GM12878 (cell line): ENCODE results near the gene RABL3. TPM values are rescaled to one million over a fixed set of nuclear protein-coding genes. Genes with fewer than 3 reads are reported as not detected.

Source experiments
- ATAC-seq: fragments of 200-7000 bp; cut with Tn5 transposase; 3 replicates; pipeline ENCODE4 v1.9.1; 2020; ENCODE audit warnings: mild to moderate bottlenecking, moderate library complexity
- BruUV-seq: library from RNA; stranded (reverse); fragments of 400-500 nt; replicated peaks from 2 replicates; lab custom pipeline; 2021; lab: Mats Ljungman, UMichigan
- CTCF ChIA-PET: fragments of 300-600 bp; sonication (Branson Sonifier 250); formaldehyde crosslinking; extraction: SDS; loops from one replicate; lab custom pipeline; 2021; ENCODE audit warnings: inconsistent platforms; lab: Yijun Ruan, JAX
- POLR2A ChIA-PET: fragments of 350-600 bp; formaldehyde crosslinking; extraction: SDS; loops from one replicate; lab custom pipeline; 2021; ENCODE audit warnings: inconsistent platforms; lab: Charles Lee
- RAD21 ChIA-PET: fragments of 300-600 bp; sonication (Branson Sonifier 250); formaldehyde crosslinking; loops from one replicate; lab custom pipeline; 2023; ENCODE audit warnings: antibody characterized with exemption; ENCODE audit not compliant: unreplicated experiment; lab: Charles Lee
- SMC1A ChIA-PET: fragments of 300-600 bp; sonication (Branson Sonifier 250); formaldehyde crosslinking; loops from one replicate; lab custom pipeline; 2023; ENCODE audit not compliant: unreplicated experiment, uncharacterized antibody; lab: Charles Lee
- DNase-seq: peaks from one replicate; pipeline ENCODE4 v3.0.0-alpha.2; 2011; ENCODE audit warnings: low read depth, low spot score
- FAIRE-seq: peaks from 3 replicates; lab custom pipeline; 2011; peaks lifted over from hg19 to GRCh38; lab: Jason Lieb, UNC
- H2AFZ ChIP-seq: 2 replicates; pipeline ENCODE4 v1.6.0; 2011; ENCODE audit warnings: low read depth, low read length, control low read depth; ENCODE audit not compliant: control insufficient read depth
- H3K27ac ChIP-seq: 2 replicates; pipeline ENCODE4 v1.5.1; 2011; ENCODE audit warnings: control low read depth; ENCODE audit not compliant: control insufficient read depth, insufficient read depth
- H3K27me3 ChIP-seq, 2 experiments: replicated peaks in 1 of 2; 2 replicates each; pipeline versions ENCODE4 v1.6.0 to v1.6.1; 2011; ENCODE audit warnings: low read length in 1 of 2; ENCODE audit not compliant: control insufficient read depth in 2 of 2, insufficient read depth in 2 of 2
- H3K36me3 ChIP-seq, 2 experiments: 2 replicates each; pipeline ENCODE4 v1.5.1; 2011; ENCODE audit warnings: low read length in 1 of 2; ENCODE audit not compliant: control insufficient read depth in 2 of 2, insufficient read depth in 2 of 2
- H3K4me1 ChIP-seq: 2 replicates; pipeline ENCODE4 v1.6.1; 2011; ENCODE audit warnings: mild to moderate bottlenecking, low read length, moderate library complexity, mixed read lengths; ENCODE audit not compliant: control insufficient read depth, insufficient read depth
- H3K4me2 ChIP-seq: 2 replicates; pipeline ENCODE4 v1.6.0; 2011; ENCODE audit warnings: control low read depth; ENCODE audit not compliant: control insufficient read depth, insufficient read depth
- H3K4me3 ChIP-seq: fragments of 200-600 bp; sonication (generic); 2 replicates; pipeline ENCODE4 v1.5.1; 2016
- H3K79me2 ChIP-seq: 2 replicates; pipeline ENCODE4 v1.6.0; 2011; ENCODE audit warnings: low read length; ENCODE audit not compliant: control insufficient read depth, insufficient read depth
- H3K9ac ChIP-seq: 2 replicates; pipeline ENCODE4 v1.8.0; 2011; ENCODE audit warnings: low read length, control low read depth, mixed read lengths; ENCODE audit not compliant: control insufficient read depth, insufficient read depth
- H3K9me3 ChIP-seq: replicated peaks from 3 replicates; pipeline ENCODE4 v1.5.1; 2011; ENCODE audit warnings: mild to moderate bottlenecking, low read length; ENCODE audit not compliant: control insufficient read depth, insufficient read depth
- H4K20me1 ChIP-seq: 2 replicates; pipeline ENCODE4 v1.6.0; 2011; ENCODE audit not compliant: control insufficient read depth, insufficient read depth
- ATF7 ChIP-seq: fragments of 450-650 bp; IDR thresholded peaks from 2 replicates; pipeline ENCODE4 v1.6.1; 2016; ENCODE audit warnings: low read depth, mild to moderate bottlenecking
- BACH1 ChIP-seq: fragments of 450-650 bp; IDR thresholded peaks from 2 replicates; pipeline ENCODE4 v1.6.1; 2017; ENCODE audit warnings: mild to moderate bottlenecking, borderline replicate concordance
- CUX1 ChIP-seq: IDR thresholded peaks from 2 replicates; pipeline ENCODE4 v1.6.1; 2012; ENCODE audit warnings: improper control_type of control experiment, low read depth, low read length; ENCODE audit not compliant: insufficient replicate concordance
- ESRRA ChIP-seq: IDR thresholded peaks from 2 replicates; pipeline ENCODE4 v1.6.1; 2012; ENCODE audit warnings: mild to moderate bottlenecking, low read length, improper control_type of control experiment
- EZH2 ChIP-seq: IDR thresholded peaks from 2 replicates; pipeline ENCODE4 v1.6.1; 2012; ENCODE audit warnings: low read depth, mild to moderate bottlenecking, control low read depth, inconsistent platforms, low read length, borderline replicate concordance; ENCODE audit not compliant: control insufficient read depth
- FOXM1 ChIP-seq: IDR thresholded peaks from 2 replicates; pipeline ENCODE4 v1.6.1; 2012; ENCODE audit warnings: low read depth, mild to moderate bottlenecking, inconsistent platforms, low read length, moderate library complexity
- IRF3 ChIP-seq: fragments of 450-650 bp; IDR thresholded peaks from 2 replicates; pipeline ENCODE4 v1.6.1; 2014; ENCODE audit warnings: mild to moderate bottlenecking
- MYB ChIP-seq: fragments of 150-350 bp; IDR thresholded peaks from 2 replicates; pipeline ENCODE4 v1.6.1; 2014; ENCODE audit warnings: mild to moderate bottlenecking, low read depth, low read length, borderline replicate concordance
- POU2F2 ChIP-seq: IDR thresholded peaks from 3 replicates; pipeline ENCODE4 v1.6.1; 2011; ENCODE audit warnings: low read depth, mild to moderate bottlenecking, low read length, borderline replicate concordance
- PRDM15 ChIP-seq: fragments of 450-650 bp; formaldehyde crosslinking; IDR thresholded peaks from 2 replicates; pipeline ENCODE4 v1.4.0; 2020; ENCODE audit warnings: mild to moderate bottlenecking, moderate library complexity
- RAD51 ChIP-seq: fragments of 450-650 bp; IDR thresholded peaks from 2 replicates; pipeline ENCODE4 v1.6.1; 2016; ENCODE audit warnings: moderate library complexity, mild to moderate bottlenecking, inconsistent platforms
- ZNF217 ChIP-seq: fragments of 450-650 bp; IDR thresholded peaks from 2 replicates; pipeline ENCODE4 v1.6.1; 2017; ENCODE audit warnings: antibody characterized with exemption, mild to moderate bottlenecking
- ZSCAN29 ChIP-seq: fragments of 450-650 bp; IDR thresholded peaks from 2 replicates; pipeline ENCODE4 v1.6.1; 2017; ENCODE audit warnings: mild to moderate bottlenecking, moderate library complexity
- WGBS: methylation state at CpG from one replicate; pipeline ENCODE4 v1.1.6; 2016; ENCODE audit warnings: low lambda C conversion rate; ENCODE audit not compliant: insufficient replicate concordance, insufficient coverage; ENCODE audit errors: missing lambda C conversion rate; 5-methylcytosine and 5-hydroxymethylcytosine counted together
- in situ Hi-C: fragments of 300-500 bp; cut with MboI; formaldehyde crosslinking; loops from 9 replicates; pipeline ENCODE4 v1.14.3; 2018; ENCODE audit warnings: mixed read lengths
- intact Hi-C: fragments of 100-400 bp; cut with micrococcal nuclease; formaldehyde crosslinking; loops from one replicate; pipeline ENCODE4 v1.14.2; 2022; ENCODE audit not compliant: unreplicated experiment
- polyA plus RNA-seq, 11 experiments: library from polyadenylated mRNA; depleted of rRNA in 4 of 11; unstranded in 6 of 11; stranded (reverse) in 5 of 11; fragments of >200 nt; fragmentation: Nextera tagmentation in 4 of 11; fragmentation: Illumina TruSeq in 1 of 11; extraction: Ambion mirVana in 4 of 11; extraction: Trizol in 1 of 11; gene quantifications; 1 replicate in 1 of 11; 2 replicates in 10 of 11; pipeline versions ENCODE4 v1.2.1 to v1.2.3, GENCODE V29; 2011 to 2016; ENCODE audit warnings: inconsistent platforms in 2 of 11, missing spikeins in 2 of 11, low read depth in 1 of 11
- total RNA-seq, 4 experiments: library from RNA; depleted of rRNA in 3 of 4; stranded (reverse); fragments of >200 nt in 3 of 4; fragmentation: Illumina TruSeq in 1 of 4; extraction: Trizol in 1 of 4; gene quantifications; 2 replicates each; pipeline versions ENCODE4 v1.2.1 to v1.2.3, GENCODE V29; 2013 to 2021

Gene RABL3
- total and polyA plus RNA-seq, 10 of the 15 experiments (the other 5 are each of a cell fraction or from before 2014, with no cell fraction given) = 10.5 to 38.0 (median 25.2) TPM

- no TSS peak for BruUV-seq
- H2AFZ ChIP-seq = no peak overlapping the region
- TF ChIP-seq FOXM1 (no peak), ZSCAN29 (no peak), ESRRA (no peak), RAD51 (no peak), CUX1 (no peak), EZH2 (no peak), ZNF217 (no peak), ATF7 (no peak), POU2F2 (no peak), BACH1 (no peak), MYB (no peak), PRDM15 (CRISPR knock-in tag) (no peak), IRF3 (no peak)
- ChIA-PET RAD21 (interaction anchor here (0.9 kb wide), 1 partner anchor 88 kb away, joined by 3 read pairs; no protein-coding TSS in a partner anchor), CTCF (no interaction called here), POLR2A (interaction anchor here (1.0 kb wide), 1 partner anchor 57 kb away, joined by 3 read pairs; the partner anchor contains the start of gene NDUFB4), SMC1A (no interaction called here)
- no peaks in the 10 kb centered on the region for H4K20me1 ChIP-seq
- H3K9me3 ChIP-seq = no peaks in the 10 kb centered on the region
- no peaks in the 10 kb centered on the region for H3K27me3 ChIP-seq
- no peak overlapping the region for H3K9ac ChIP-seq
- 55% methylated on average over 5 of the region's 5 CpGs for WGBS
- H3K4me1 ChIP-seq = no peaks in the 10 kb centered on the region
- no peak overlapping the region for H3K27ac ChIP-seq
- intact Hi-C loops (no loop called here), in situ Hi-C loops (no loop called here)
- H3K4me2 ChIP-seq = no peak overlapping the region
- no peak overlapping the region for H3K4me3 ChIP-seq
- DNase-seq (no peak), FAIRE-seq (no peak), ATAC-seq (no peak)
- no peaks in the 10 kb centered on the region for H3K79me2 ChIP-seq
- H3K36me3 ChIP-seq = no peaks in the 10 kb centered on the region
These were observed 89.3 kb downstream of the RABL3 start for GRCh38 chr3:120652896-120653545.
